Activated CD4-positive, CD25-positive, alpha-beta regulatory T cell treated with anti-CD3 and anti-CD28 coated beads, Interleukin-2, amount 50 U/mL, for 72 hours (primary cell): ENCODE data around the gene NCOA4.
"Not testable (repeated sequence)": the region's sequence is repeated elsewhere in the genome, so short reads cannot be mapped to it uniquely, and the experiment has no call there.

Experiments used
- DNase-seq: peaks from one replicate; pipeline ENCODE4 v3.0.0; 2021

Gene NCOA4

DNA sequence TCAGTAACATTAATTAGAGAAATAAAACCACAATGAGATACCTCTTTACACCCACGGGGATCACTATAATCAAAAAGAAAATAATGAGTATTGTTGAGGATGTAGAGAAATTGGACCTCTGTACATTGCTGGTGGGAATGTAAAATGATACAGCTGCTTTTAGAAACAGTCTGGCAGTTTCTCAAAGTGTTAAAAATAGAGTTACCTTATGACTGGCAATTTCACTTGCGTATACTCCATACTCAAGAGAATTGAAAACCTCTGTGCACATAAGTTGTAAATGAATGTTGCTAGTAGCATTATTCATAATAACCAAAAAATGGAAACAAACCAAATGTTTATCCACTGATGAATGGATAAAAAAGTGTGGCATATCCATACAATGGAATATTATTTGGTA lies 51.9 kb downstream of the NCOA4 start:
- not testable (repeated sequence) for DNase-seq

DNA sequence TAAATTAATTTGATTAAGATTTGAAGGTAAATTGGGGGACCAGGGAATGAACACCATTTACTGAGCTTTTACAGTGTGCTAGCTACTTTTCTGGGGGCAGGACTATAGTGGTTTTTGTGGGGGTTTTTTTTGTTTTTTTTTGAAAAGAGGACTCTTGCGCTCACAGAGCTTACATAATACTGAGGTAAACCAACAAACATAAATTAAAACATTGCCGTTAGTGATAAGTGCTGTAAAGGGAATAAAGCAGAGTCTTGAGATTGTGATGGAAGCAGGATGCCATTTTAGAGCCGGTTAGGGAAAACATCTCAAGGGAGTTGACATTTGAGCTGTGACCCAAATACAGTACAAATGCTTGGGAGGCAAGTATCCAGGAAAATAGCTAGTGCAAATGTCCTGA lies 56.4 kb downstream of the NCOA4 start:
- not testable (repeated sequence) for DNase-seq

DNA sequence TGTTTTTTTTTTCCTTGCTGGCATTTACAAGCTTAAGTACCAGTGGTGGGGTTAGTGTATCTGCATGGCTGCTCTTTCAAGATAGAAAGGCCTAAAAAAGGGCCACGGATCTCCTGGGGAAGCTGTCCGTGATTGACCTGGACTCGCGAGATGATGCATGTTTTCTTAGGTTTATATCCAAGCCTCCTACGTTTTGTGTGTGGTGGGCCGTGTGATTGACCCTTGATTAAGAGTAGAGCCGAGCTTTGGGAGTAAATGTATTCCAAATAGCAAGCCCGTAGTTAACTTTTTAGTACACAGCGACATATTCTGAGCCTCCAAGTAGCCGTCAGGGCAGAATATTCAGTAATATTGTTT lies 57.6 kb downstream of the NCOA4 start:
- DNase-seq = not testable (repeated sequence)

DNA sequence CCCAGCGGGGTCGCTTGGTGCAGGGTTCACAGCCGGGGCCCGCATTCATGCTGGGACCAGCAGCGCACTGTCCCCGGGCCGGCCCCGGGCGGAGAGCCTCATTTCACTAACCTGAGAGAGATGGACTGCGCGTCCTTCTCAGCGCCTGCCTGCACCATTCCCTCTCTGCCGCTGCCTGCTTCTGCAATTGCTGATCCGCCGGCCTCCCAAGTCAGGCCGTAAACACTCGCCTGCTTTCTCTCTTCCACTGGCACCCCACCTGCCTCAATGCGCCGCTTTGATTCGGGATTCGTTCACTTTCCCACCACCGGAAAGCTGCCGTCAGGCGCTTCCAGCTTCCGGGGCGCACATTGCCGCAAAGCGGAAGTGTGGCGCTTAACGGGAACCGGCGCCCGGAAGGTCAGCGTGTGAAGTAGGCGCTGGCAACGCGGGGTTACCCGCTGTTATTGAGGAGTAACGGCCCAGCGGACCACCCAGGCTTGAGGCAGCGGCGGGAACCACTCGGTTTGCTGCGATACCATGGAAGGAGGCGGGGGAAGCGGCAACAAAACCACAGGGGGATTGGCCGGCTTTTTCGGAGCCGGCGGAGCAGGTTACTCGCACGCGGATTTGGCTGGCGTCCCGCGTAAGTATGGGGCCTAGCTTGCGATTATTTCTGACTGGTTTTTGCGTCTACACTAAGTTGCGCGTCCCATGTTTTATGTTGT lies 58.2 kb downstream of the NCOA4 start, which contains the start of gene TIMM23:
Gene TIMM23 (plus strand): TSS at position 384 of the 707 bp plus-strand sequence. CDS start 136 bp downstream, at position 520.
- peak; percentile 85 for DNase-seq

DNA sequence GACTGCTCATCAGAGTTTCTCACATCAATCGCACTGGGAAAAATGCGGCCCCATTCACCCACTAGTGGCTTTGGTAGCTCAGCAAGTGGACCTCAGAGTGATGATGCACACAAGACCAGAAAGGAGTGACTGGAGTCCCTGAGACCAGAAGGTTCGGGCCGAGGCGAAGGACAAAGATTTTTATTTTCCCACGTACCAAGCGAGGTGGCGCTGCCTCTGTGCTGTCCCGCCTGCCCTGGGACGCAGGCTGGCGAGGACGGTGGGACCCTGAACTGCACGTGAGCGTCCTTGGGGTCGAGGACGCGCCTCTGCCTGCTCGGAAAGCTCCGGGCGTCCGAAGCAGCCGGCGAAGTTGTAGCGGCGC lies 58.7 kb downstream of the NCOA4 start:
- DNase-seq = not testable (repeated sequence)

DNA sequence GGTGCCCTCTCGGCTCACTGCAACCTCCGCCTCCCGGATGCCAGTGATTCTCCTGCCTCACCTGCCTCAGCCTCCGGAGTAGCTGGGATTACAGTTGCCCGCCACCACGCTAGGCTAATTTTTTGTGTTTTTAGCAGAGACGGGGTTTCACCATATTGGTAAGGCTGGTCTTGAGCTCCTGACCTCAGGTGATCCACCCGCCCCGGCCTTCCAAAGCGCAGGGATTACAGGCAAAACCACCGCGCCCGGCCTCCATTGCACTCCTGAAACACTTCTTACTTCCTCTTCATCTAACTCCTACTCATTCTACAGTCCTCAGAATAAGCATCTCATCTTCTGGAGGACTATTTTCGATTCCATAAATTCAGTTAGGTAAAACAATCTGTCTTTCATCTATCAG lies 59.4 kb downstream of the NCOA4 start:
- DNase-seq = not testable (repeated sequence)

DNA sequence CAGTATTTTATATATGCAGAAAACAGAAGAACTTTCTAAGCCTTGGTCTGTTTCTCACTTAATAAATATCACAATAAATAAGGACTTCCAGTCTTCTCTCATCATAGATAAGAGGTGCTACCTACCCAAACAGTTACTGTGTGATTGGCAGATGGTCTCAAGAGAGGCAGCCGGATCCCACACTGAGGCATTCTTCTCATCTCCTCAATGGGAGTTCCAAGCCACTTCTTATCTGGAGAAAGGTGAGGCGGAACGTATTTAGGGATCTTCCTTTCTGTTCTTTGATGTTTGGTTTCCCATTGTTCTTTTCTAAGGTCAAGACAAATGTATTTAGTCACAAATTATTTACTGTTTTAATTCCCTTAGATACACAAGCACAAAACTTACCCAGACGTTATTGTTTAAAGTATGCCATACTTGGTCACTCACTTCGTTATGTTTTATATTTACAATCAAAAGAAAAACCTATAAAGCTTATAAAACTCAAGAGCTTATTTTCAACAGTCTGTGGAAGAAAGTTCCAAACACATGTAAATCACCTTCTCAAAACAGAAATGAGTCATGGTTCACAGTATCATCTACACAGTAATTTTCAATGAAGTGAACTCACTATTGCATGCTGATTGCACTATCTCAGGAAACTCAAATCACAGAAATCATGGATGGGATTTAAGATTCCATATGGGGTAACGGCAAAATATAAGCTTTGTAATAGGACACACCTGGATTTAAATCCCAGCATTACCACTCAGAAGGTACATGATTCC lies 67.6 kb downstream of the NCOA4 start:
- not testable (repeated sequence) for DNase-seq

DNA sequence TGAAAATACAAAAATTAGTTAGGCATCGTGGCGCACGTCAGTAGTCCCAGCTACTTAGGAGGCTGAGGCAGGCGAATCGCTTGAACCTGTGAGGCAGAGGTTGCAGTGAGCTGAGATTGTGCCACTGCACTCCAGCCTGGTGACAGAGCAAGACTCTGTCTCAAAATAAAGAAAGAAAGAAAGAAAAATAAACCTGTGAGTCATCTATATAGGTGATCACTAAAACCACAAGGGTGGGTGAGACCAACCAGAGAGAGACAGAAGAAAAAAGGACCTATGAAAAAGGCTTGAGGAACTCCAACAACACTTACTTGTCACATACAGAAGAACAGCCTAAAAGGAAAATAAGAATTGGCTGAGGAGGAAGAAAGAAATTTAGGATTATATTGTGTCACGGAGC lies 72.5 kb downstream of the NCOA4 start:
- DNase-seq = not testable (repeated sequence)

DNA sequence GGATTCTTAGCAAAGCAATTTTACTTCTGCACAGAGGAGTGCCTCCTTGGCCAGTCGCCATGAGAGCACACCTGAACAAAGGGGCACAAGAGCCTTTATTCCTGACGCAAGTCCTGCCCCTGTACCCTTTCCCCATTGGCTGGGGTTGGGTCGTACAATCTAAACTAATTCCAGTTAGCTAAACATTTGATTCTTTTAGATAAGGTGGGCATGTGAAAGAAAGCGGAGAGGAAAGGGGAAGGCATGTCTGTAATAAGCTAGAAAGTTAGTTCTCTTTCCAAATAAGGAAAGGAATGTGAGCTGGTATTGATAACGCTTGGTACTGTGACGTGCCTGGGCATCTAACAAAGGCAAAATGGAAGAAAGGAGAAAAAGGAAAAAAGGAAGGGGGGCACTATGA lies 73.8 kb downstream of the NCOA4 start:
- DNase-seq = not testable (repeated sequence)
